ENCODE measurements around the gene HIBADH. TPM values are rescaled to one million over a fixed set of nuclear protein-coding genes. Genes with fewer than 3 reads are reported as not detected.

The HIBADH gene
- polyA plus RNA-seq, 1 donor (not counting 4 experiments of a cell fraction or from before 2014, with no cell fraction given) = 42.6 TPM

GRCh38 chr7:27616186-27616491 lies 46.5 kb downstream of the HIBADH start:
- TF ChIP-seq, protein P1, sequence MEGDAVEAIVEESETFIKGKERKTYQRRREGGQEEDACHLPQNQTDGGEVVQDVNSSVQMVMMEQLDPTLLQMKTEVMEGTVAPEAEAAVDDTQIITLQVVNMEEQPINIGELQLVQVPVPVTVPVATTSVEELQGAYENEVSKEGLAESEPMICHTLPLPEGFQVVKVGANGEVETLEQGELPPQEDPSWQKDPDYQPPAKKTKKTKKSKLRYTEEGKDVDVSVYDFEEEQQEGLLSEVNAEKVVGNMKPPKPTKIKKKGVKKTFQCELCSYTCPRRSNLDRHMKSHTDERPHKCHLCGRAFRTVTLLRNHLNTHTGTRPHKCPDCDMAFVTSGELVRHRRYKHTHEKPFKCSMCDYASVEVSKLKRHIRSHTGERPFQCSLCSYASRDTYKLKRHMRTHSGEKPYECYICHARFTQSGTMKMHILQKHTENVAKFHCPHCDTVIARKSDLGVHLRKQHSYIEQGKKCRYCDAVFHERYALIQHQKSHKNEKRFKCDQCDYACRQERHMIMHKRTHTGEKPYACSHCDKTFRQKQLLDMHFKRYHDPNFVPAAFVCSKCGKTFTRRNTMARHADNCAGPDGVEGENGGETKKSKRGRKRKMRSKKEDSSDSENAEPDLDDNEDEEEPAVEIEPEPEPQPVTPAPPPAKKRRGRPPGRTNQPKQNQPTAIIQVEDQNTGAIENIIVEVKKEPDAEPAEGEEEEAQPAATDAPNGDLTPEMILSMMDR (optimal IDR thresholded peaks at IDR 0.05 in 1 of 3, IDR thresholded peaks at IDR 0.05 in 1 of 3, conservative IDR thresholded peaks at IDR 0.05 in 1 of 3; ENCODE audit: extremely low read depth in 1 of 3, insufficient read depth in 2 of 3, low read length in 3 of 3) = no peak
- no peak for TF ChIP-seq EZH2 (IDR thresholded peaks at IDR 0.05; ENCODE audit: low read length)
- no peaks in the 10 kb centered on the region for H3K36me3 ChIP-seq (ENCODE audit: control insufficient read depth in 2 of 2, extremely low read depth in 1 of 2, insufficient read depth in 2 of 2, low read length in 2 of 2)
- DNase-seq (ENCODE audit: low read depth, low spot score) = no peak
- no peaks in the 10 kb centered on the region for H3K9me1 ChIP-seq (ENCODE audit: control insufficient read depth, extremely low read depth, insufficient read depth, low read length)
- no peaks in the 10 kb centered on the region for H4K20me1 ChIP-seq (ENCODE audit: control insufficient read depth, extremely low read depth, insufficient read depth, low read length)
- H3K9ac ChIP-seq (ENCODE audit: control insufficient read depth, extremely low read depth, insufficient read depth, low read length) = no peak overlapping the region
- no peaks in the 10 kb centered on the region for H3K27me3 ChIP-seq (ENCODE audit: control insufficient read depth, extremely low read depth, insufficient read depth, low read length)
- peaks cover 2% of the 10 kb centered on the region for H3K79me2 ChIP-seq (ENCODE audit: control insufficient read depth, insufficient read depth, low read length)
- no peak overlapping the region for H3K27ac ChIP-seq (ENCODE audit: control insufficient read depth, insufficient read depth, low read length)
- peaks cover 5% of the 10 kb centered on the region for H3K4me1 ChIP-seq (ENCODE audit: control insufficient read depth, extremely low read depth, insufficient read depth, low read length)
- no peaks in the 10 kb centered on the region for H3K9me3 ChIP-seq (ENCODE audit: control insufficient read depth, low read depth, low read length)
- dilution Hi-C loops (cut with MboI; ENCODE audit: extremely low pct_ligation_motif_present, low sequenced_read_pairs) = no loop called here
- H3K4me2 ChIP-seq (ENCODE audit: control insufficient read depth, extremely low read depth, insufficient read depth, low read depth, low read length) = no peak overlapping the region
- H3K4me3 ChIP-seq (ENCODE audit: control insufficient read depth in 2 of 3, extremely low read depth in 1 of 3, insufficient read depth in 2 of 3, low read depth in 1 of 3, low read length in 3 of 3) = no peak overlapping the region
- FAIRE-seq = no peak
- H2AFZ ChIP-seq (ENCODE audit: control insufficient read depth, low read length) = no peak overlapping the region

- no peaks in the 10 kb centered on the region for H4K20me1 ChIP-seq (ENCODE audit: control insufficient read depth, extremely low read depth, insufficient read depth, low read length)
- H3K4me1 ChIP-seq (ENCODE audit: control insufficient read depth, extremely low read depth, insufficient read depth, low read length) = peaks cover 9% of the 10 kb centered on the region
- no peaks in the 10 kb centered on the region for H3K9me3 ChIP-seq (ENCODE audit: control insufficient read depth, low read depth, low read length)
- no peak for FAIRE-seq
- dilution Hi-C loops (cut with MboI; ENCODE audit: extremely low pct_ligation_motif_present, low sequenced_read_pairs) = no loop called here
- TF ChIP-seq, protein P1 (optimal IDR thresholded peaks at IDR 0.05 in 1 of 3, IDR thresholded peaks at IDR 0.05 in 1 of 3, conservative IDR thresholded peaks at IDR 0.05 in 1 of 3; ENCODE audit: extremely low read depth in 1 of 3, insufficient read depth in 2 of 3, low read length in 3 of 3) = no peak
- no peak for TF ChIP-seq EZH2 (IDR thresholded peaks at IDR 0.05; ENCODE audit: low read length)
- no peak overlapping the region for H3K27ac ChIP-seq (ENCODE audit: control insufficient read depth, insufficient read depth, low read length)
- no peak overlapping the region for H3K4me2 ChIP-seq (ENCODE audit: control insufficient read depth, extremely low read depth, insufficient read depth, low read depth, low read length)
- peaks cover 2% of the 10 kb centered on the region for H3K79me2 ChIP-seq (ENCODE audit: control insufficient read depth, insufficient read depth, low read length)
- H3K4me3 ChIP-seq (ENCODE audit: control insufficient read depth in 2 of 3, extremely low read depth in 1 of 3, insufficient read depth in 2 of 3, low read depth in 1 of 3, low read length in 3 of 3) = no peak overlapping the region
- no peak overlapping the region for H3K9ac ChIP-seq (ENCODE audit: control insufficient read depth, extremely low read depth, insufficient read depth, low read length)
- H3K27me3 ChIP-seq (ENCODE audit: control insufficient read depth, extremely low read depth, insufficient read depth, low read length) = no peaks in the 10 kb centered on the region
- no peak for DNase-seq (ENCODE audit: low read depth, low spot score)
- H2AFZ ChIP-seq (ENCODE audit: control insufficient read depth, low read length) = no peak overlapping the region
- no peaks in the 10 kb centered on the region for H3K36me3 ChIP-seq (ENCODE audit: control insufficient read depth in 2 of 2, extremely low read depth in 1 of 2, insufficient read depth in 2 of 2, low read length in 2 of 2)
- no peaks in the 10 kb centered on the region for H3K9me1 ChIP-seq (ENCODE audit: control insufficient read depth, extremely low read depth, insufficient read depth, low read length)
Measured at GRCh38 chr7:27615420-27616185, 47.1 kb downstream of the HIBADH start.
